Myocyte (in vitro differentiated cells): ENCODE measurements around the gene PAPPA. TPM values are rescaled to one million over a fixed set of nuclear protein-coding genes. Genes with fewer than 3 reads are reported as not detected.

ENCODE experiments used
- DNase-seq: peaks from one replicate; pipeline ENCODE4 v3.0.0-alpha.2; 2012; ENCODE audit warnings: low read depth
- total RNA-seq: library from RNA; depleted of rRNA; stranded (reverse); fragments of >200 nt; gene quantifications from 2 replicates; pipeline ENCODE4 v1.2.3, GENCODE V29; 2014

PAPPA gene
- total RNA-seq, 1 donor from 2014 or later: 4.5 TPM

GRCh38 chr9:116178481-116179211 is 25.1 kb downstream of the PAPPA start:
- DNase-seq: no peak

DNA sequence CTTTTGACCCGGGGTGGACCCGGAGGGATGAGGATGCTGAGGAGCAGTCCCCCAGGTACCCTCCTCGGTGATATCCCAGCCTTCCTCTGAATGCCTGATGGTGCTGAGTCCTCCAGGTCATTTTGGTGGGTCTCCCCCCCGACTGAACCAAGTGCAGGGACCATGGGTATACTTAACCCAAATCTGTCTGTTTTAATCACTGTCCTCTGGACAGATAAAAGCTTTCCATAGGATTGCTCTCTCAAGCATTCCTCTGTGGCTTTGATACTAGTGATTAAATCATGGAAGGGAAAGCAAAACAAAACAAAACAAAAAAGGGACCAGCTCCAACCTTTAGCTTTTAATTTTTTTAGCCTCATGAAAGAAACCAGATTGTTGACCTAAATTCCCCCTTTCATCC is 26.0 kb downstream of the PAPPA start:
- no peak for DNase-seq

DNA sequence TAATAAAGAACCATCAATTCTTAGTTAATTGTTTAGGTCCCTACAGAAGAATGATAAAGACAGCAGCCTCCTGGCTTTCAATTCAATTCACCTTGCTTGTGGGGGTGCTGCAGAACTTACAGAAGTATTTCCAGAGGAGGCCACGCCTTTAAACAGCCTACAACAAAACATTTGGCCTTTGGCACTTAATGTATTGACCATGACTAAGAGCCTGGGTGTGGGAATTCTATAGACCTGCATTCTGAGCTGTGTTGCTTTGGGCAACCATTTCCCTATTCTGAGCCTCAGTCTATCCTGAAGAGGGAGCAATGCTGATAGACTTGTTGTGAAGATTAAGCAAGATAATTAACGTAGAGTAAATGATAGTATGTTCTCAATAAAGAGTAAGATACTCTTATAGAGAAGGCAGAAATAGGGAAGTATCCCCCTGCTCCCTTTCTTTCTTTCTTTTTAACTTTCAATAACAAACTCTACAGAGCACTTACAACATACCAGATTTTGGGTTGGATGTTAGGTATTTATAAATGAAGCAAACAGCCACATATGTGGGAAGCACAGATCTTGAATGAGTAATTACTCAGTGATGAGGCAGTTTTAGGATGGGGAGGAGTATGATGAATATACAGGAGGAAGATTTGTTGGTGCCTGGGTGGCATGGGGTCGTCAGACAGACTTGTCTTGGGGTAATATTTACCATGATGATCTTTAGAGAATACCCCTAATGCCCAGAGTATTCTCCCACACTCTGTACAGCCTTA is 28.4 kb downstream of the PAPPA start:
- DNase-seq: no peak

- DNase-seq: no peak
These were observed 29.3 kb downstream of the PAPPA start for GRCh38 chr9:116182876-116183275.

- DNase-seq: no peak
These were observed 34.1 kb downstream of the PAPPA start for GRCh38 chr9:116187570-116188170.

DNA sequence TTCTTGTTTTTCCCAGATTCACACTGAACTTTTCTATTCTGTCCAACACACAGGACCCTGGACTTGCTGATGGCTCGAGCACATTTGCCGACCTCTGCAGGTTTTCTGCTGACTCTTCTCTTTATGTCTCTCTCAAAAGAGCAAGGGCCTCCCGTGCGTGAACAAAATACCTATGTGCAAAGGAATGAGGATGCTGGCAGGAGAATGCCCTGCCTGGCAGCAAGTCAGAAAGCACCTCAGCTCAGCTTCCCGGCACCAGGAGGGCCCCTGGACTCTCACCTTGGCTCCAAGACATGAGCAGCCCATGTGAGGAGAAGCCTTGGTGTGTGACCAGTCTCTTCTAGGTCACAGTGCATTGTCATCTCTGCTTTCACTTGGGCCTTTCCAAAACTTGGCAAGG is 36.1 kb downstream of the PAPPA start:
- DNase-seq: no peak

DNA sequence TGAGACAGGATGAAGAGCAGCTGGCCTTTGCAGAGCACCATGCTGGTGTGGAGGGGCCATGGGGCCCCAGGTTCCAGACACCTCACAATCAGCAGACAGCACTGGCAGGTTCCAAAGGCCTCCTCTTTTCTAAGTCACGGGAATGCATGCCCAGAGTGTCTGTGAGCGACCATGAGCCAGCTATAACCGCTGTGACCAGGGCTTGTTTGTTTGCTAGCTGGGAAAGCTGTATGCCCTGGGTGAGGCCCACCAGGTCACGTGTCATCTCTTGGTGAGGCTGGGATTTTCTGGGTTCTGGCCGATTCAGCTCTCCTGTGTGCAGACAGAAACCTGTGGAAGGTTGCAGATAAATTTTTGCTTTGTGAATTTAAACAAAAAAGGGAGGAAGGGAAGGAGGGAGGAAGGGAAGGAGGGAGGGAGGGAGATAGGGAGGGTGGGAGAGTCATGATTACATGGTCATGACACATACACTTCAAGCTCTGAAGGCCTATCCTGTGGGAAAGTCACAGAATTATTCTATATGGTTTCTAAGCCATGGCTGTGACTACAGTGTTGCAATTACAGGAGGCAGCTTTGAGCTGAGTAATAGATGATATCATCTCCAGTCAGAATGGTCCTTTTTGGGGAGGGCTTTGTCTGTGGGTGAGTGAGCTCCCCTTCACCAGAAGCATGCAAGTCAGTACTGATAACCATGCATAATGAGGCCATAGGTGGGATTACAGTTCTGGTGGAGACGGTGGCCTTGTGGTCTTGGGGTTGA is 37.2 kb downstream of the PAPPA start:
- DNase-seq: no peak

- DNase-seq: no peak
These were observed 38.2 kb downstream of the PAPPA start for GRCh38 chr9:116191576-116192415.

- peak; percentile 47 for DNase-seq
These were observed 40.0 kb downstream of the PAPPA start for GRCh38 chr9:116193636-116194035.

DNA sequence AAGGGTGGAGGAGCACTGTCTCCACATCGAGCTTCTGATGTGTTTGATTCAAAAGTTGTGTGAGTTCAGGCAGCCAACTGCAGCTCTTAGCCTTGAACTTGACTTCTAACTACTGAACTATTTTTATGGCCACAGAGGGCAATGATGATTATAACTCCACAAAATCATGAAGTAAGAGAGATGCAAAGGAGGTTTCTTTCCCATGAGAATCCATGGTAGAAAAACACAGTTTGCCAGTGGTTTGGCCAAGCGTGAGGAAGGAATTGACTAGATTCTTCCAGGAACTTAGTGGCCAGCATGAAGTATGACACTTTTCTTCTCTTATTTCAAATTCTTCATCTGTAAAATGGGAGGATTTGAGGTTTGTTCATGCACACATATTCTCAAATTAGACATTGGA is 43.2 kb downstream of the PAPPA start:
- no peak for DNase-seq

DNA sequence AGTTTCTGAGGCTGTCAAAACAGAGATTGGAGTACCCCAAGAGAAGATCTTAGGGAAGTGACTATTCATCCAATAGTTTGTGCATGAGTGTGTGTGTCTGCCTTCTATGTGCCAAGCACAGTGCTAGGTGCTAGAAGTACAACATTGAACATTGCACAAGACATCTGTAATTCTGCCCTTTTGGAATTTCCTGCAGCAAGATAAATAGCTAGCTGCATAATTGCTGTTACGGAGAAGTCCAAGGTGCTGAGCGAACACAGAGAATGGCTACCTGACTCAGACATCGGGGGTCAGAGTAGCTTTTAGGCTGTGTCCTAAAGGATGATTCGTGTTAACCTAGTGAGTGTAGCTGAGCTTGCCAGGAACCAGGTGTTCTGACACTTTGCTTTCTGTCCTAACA is 44.8 kb downstream of the PAPPA start:
- DNase-seq: no peak

DNA sequence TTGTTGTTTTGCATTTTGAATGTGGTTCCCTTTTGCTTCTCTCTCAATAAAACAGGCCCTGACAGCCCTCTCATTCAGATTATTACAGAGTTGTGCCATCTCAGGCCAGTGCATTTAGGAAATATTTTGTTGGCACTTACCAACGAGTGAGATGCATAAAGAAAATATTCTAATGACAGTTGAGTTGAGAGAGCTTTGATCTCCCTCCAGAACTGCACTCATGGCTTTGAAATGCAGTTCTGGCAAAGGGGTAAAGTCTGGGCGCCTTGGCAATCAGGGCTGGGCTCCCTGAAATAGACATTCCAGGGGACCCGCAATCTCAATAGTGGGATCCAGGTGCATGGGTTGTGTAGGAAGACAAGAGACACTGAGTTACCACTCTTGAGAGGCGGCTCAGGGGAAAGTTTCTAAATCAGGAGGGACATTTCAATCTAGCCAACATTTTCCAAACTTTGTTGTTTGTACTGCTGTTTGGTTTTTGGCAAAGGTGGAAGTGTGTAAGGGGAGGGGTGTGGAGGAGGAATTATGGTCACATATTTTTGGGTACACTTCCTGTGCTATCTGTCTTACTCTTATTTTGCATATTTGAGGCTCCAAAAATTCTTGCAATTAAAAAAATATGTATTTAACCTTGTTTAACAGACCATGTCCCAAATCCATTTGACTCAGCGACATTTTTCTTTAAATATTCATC is 48.8 kb downstream of the PAPPA start:
- DNase-seq: no peak

DNA sequence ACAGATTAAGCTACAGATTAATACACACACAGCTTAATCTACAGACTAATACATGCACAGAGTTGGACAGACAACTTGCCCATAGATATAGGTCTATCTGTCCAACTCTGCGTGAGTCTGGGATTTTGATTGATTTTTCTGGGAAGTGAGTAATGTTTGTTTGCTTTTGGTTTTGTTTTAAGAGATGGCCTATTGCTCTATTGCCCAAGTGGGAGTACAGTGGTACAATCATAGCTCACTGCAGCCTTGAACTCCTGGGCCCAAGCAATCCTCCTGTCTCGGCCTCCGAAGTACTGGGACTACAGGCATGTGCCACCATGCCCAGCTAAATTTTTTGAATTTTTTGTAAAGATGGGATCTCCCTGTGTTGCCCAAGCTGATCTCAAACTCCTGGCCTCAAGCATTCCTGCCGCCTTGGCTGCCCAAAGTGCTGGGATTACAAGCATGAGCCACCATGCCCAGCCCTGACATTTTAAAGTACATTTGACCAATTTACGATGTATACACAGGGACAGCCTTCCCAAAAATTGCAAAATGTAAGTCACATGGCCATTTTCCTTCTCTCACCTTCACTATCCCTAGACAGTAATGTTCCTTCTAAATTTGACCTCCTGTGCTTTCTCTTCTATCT is 50.8 kb downstream of the PAPPA start:
- DNase-seq: no peak

DNA sequence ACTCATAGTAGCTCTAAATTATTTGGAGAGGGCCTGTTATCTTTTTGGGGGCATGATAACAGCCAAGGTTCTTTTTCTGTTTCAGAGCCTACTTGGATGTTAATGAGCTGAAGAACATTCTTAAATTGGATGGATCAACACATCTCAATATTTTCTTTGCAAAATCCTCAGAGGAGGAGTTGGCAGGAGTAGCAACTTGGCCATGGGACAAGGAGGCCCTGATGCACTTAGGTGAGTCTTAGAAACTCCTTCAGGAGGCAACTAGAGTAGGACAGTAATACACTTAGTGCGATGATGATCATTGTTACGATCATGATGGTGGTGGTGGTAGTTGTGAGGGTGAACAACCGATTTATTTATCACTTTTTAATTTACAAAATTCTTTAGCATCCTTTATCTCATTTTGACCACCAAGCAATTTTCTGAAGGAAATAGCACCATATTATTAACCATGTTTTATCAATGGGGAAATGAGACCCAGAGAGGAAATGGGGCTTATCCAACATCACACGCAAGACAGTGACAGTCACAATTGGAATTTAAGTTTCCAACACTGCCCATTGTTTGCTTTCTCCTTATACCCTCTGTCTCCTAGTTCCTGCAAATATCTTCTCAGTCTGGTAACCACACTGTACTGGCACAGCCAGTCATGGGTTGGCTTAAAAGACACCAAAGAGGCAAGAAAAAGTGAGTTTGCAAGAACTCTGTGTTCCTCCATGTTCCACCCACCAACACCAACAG is 54.0 kb downstream of the PAPPA start:
- no peak for DNase-seq

- DNase-seq: peak; percentile 14
These were observed 55.0 kb downstream of the PAPPA start for GRCh38 chr9:116208417-116209232.

DNA sequence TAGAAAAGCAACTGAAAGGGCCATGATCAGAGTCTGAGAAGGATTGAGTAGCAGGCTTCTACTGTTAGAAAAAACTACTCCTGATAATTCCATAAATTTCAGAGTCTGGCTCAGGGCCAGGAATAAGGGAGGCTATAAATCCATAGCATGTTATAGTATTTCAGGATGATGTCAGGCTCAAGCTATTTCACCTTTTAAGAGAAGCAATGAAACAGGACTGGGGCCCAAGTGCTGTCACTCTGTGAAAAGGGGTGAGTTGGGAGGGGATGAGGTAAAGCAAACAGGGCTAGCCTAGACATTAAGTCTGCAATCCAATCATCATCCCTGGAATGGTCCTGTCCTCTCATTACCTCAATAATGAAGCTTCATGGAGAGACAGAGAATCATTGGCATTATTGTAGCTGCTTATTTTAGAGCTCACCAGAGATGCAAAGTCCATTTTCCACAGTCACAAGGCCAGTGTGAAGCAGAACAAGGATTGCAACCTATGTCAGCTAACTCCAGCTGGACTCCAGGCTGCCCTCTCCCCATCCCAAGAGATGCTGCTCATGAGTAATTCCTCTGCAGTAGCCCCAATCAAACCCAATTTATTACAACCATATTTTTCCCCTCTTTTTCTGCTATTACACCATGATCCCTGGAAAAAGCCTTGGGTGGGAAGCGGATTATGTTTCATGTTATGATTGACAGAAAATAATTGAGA is 56.0 kb downstream of the PAPPA start:
- DNase-seq: no peak

GRCh38 chr9:116212986-116213692 is 59.5 kb downstream of the PAPPA start:
- DNase-seq: no peak
